HCT116 (cell line): ENCODE results near the gene DDX1. TPM values are rescaled to one million over a fixed set of nuclear protein-coding genes. Genes with fewer than 3 reads are reported as not detected.

Experiments
- ATAC-seq: fragments of 200-7000 bp; cut with Tn5 transposase; 2 replicates; pipeline ENCODE4 v1.9.1; 2020; ENCODE audit warnings: mild to moderate bottlenecking, moderate library complexity
- BruUV-seq: library from RNA; stranded (reverse); fragments of 400-500 nt; replicated peaks from 2 replicates; lab custom pipeline; 2021; lab: Mats Ljungman, UMichigan
- CTCF ChIA-PET: fragments of 300-600 bp; sonication (Branson Sonifier 250); formaldehyde crosslinking; loops from one replicate; lab custom pipeline; 2021; ENCODE audit warnings: antibody characterized with exemption; lab: Charles Lee
- POLR2A ChIA-PET: fragments of 300-600, 350-600 bp; sonication (Branson Sonifier 250); formaldehyde crosslinking; loops from one replicate; lab custom pipeline; 2021; ENCODE audit warnings: antibody characterized with exemption; lab: Charles Lee
- RAD21 ChIA-PET, 2 experiments: fragments of 300-600 bp; sonication (Branson Sonifier 250); formaldehyde crosslinking; loops; one replicate each; lab custom pipeline; 2023; ENCODE audit warnings: low total read pairs in 2 of 2; ENCODE audit not compliant: uncharacterized antibody in 2 of 2, unreplicated experiment in 2 of 2, low non-redundant PET in 1 of 2; lab: Charles Lee
- DNase-seq: peaks from one replicate; pipeline ENCODE4 v3.0.0-alpha.2; 2010; ENCODE audit warnings: low read depth, low spot score
- H2AFZ ChIP-seq: fragments of 200-600 bp; shearing (Covaris generic), sonication (generic); 2 replicates; pipeline ENCODE4 v1.6.1; 2017; ENCODE audit warnings: low read depth, mixed run types, mixed read lengths, antibody characterized with exemption, low read length; ENCODE audit not compliant: poor library complexity, severe bottlenecking
- H3K27ac ChIP-seq: 2 replicates; pipeline ENCODE4 v1.5.1; 2012; ENCODE audit warnings: low read depth, low read length
- H3K27me3 ChIP-seq: fragments of 200-600 bp; sonication (generic); 2 replicates; pipeline ENCODE4 v1.6.1; 2016; ENCODE audit warnings: mixed run types, low read length, mixed read lengths; ENCODE audit not compliant: insufficient read depth
- H3K36me3 ChIP-seq, 2 experiments: fragments of 200-500 bp in 1 of 2; fragments of 200-600 bp in 1 of 2; sonication (Bioruptor generic) in 1 of 2; sonication (generic) in 1 of 2; 2 replicates each; pipeline versions ENCODE4 v1.5.1 to v1.6.1; 2014 to 2016; ENCODE audit warnings: low read length in 2 of 2, inconsistent platforms in 1 of 2, mixed read lengths in 1 of 2, mixed run types in 1 of 2; ENCODE audit not compliant: insufficient read depth in 2 of 2, control insufficient read depth in 1 of 2
- H3K4me1 ChIP-seq, 2 experiments: fragments of 200-600 bp in 1 of 2; sonication (generic) in 1 of 2; 2 replicates each; pipeline versions ENCODE4 v1.5.1 to v1.6.1; 2012 to 2017; ENCODE audit warnings: low read length in 2 of 2, inconsistent platforms in 1 of 2, mild to moderate bottlenecking in 1 of 2, mixed read lengths in 1 of 2, mixed run types in 1 of 2, moderate library complexity in 1 of 2; ENCODE audit not compliant: insufficient read depth in 2 of 2, control insufficient read depth in 1 of 2
- H3K4me2 ChIP-seq: fragments of 200-600 bp; sonication (generic); 2 replicates; pipeline ENCODE4 v1.6.1; 2017; ENCODE audit warnings: mixed run types, low read length, mixed read lengths
- H3K4me3 ChIP-seq, 2 experiments: fragments of 200-600 bp in 1 of 2; sonication (generic) in 1 of 2; replicated peaks in 1 of 2; 2 replicates each; pipeline ENCODE4 v1.5.1; 2011 to 2016; ENCODE audit warnings: low read length in 2 of 2, control low read depth in 1 of 2, low read depth in 1 of 2, mild to moderate bottlenecking in 1 of 2, mixed read lengths in 1 of 2, mixed run types in 1 of 2
- H3K79me2 ChIP-seq: fragments of 200-600 bp; sonication (generic); 2 replicates; pipeline ENCODE4 v1.6.1; 2017; ENCODE audit warnings: mild to moderate bottlenecking, mixed run types, low read length, moderate library complexity, mixed read lengths; ENCODE audit not compliant: insufficient read depth
- H3K9ac ChIP-seq: fragments of 200-600 bp; sonication (generic); 2 replicates; pipeline ENCODE4 v1.6.1; 2016; ENCODE audit warnings: low read length, mixed read lengths
- H3K9me2 ChIP-seq: fragments of 200-600 bp; sonication (generic), shearing (Covaris generic); 2 replicates; pipeline ENCODE4 v1.6.1; 2017; ENCODE audit warnings: mixed run types, mild to moderate bottlenecking, moderate library complexity; ENCODE audit not compliant: insufficient read depth
- H3K9me3 ChIP-seq, 2 experiments: fragments of 200-500 bp in 1 of 2; fragments of 200-600 bp in 1 of 2; sonication (Bioruptor generic) in 1 of 2; sonication (generic) in 1 of 2; 2 replicates each; pipeline ENCODE4 v1.6.1; 2014 to 2017; ENCODE audit warnings: low read length in 2 of 2, mixed read lengths in 2 of 2, inconsistent platforms in 1 of 2, low read depth in 1 of 2, mild to moderate bottlenecking in 1 of 2, mixed run types in 1 of 2, moderate library complexity in 1 of 2; ENCODE audit not compliant: control insufficient read depth in 1 of 2, insufficient read depth in 1 of 2
- H4K20me1 ChIP-seq: fragments of 200-600 bp; sonication (generic), shearing (Covaris generic); 2 replicates; pipeline ENCODE4 v1.6.1; 2017; ENCODE audit warnings: mixed run types, mild to moderate bottlenecking, moderate library complexity; ENCODE audit not compliant: insufficient read depth
- CBX3 ChIP-seq: IDR thresholded peaks from 2 replicates; pipeline ENCODE4 v1.6.1; 2012; ENCODE audit warnings: low read depth
- JUND ChIP-seq: IDR thresholded peaks from 2 replicates; pipeline ENCODE4 v1.6.1; 2012
- REST ChIP-seq: IDR thresholded peaks from 2 replicates; pipeline ENCODE4 v1.6.1; 2012; ENCODE audit warnings: low read depth
- YY1 ChIP-seq: IDR thresholded peaks from 2 replicates; pipeline ENCODE4 v1.6.1; 2011; ENCODE audit warnings: low read length, low read depth, moderate library complexity, mild to moderate bottlenecking; ENCODE audit not compliant: insufficient replicate concordance; ENCODE audit errors: extremely low read depth
- ZFX ChIP-seq: fragments of 450-650 bp; IDR thresholded peaks from 2 replicates; pipeline ENCODE4 v1.6.1; 2017
- intact Hi-C: fragments of 100-400 bp; cut with micrococcal nuclease; formaldehyde crosslinking; loops from 2 replicates; pipeline ENCODE4 v1.10.0; 2022
- total RNA-seq: library from RNA; stranded (reverse); gene quantifications from one replicate; pipeline ENCODE4 v1.2.1, GENCODE V29; 2021; ENCODE audit not compliant: unreplicated experiment
- TF ChIP-seq, protein P1 (sequence below): IDR thresholded peaks from 2 replicates; pipeline ENCODE4 v1.6.1; 2011; ENCODE audit warnings: mild to moderate bottlenecking, low read length, moderate library complexity; ENCODE audit not compliant: insufficient replicate concordance; ENCODE audit errors: extremely low read depth
- TF ChIP-seq, protein P2 (sequence below), 3 experiments: fragments of 200-600 bp in 1 of 3; sonication (generic) in 1 of 3; IDR thresholded peaks in 2 of 3; conservative IDR thresholded peaks in 1 of 3; 2 replicates each; pipeline ENCODE4 v1.5.1; 2012 to 2017; ENCODE audit warnings: low read depth in 2 of 3, low read length in 2 of 3, antibody characterized with exemption in 1 of 3, borderline replicate concordance in 1 of 3, control low read depth in 1 of 3, mild to moderate bottlenecking in 1 of 3, mixed read lengths in 1 of 3, mixed run types in 1 of 3, moderate library complexity in 1 of 3; ENCODE audit not compliant: insufficient read depth in 1 of 3

The DDX1 gene
- total RNA-seq, 1 experiment from 2014 or later, result 117 TPM

DNA sequence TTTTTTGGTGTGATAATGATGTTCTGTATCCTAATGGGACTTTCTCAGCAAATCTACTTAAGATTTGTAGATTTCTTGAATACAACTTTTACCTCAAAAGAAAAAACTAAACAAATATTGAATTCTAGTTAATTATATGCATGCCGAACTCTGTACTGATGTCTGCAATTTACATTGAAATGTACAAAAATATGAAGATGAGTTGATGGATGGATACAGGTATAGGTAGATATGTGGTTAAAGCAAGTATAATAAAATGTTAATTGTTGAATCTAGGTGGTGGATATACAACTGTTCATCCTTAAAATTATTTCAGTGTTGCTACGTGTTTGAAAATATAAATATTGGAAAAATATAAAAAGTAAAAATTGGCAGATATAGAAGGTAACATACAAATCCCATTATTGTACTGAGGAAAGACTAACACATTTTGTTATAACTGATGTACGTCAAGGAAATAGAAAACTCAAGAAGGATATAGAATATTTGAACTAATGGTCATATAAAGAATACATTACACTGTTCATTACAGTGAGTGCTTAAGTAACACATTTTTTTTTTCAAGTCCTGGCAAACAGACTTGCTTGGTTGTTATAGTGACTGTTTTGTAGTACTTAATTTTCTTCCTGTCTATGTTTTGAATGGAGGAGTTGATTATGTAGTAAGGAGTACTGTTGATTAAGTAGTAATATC lies 33.8 kb downstream of the DDX1 start (continued):
- no peak for TF ChIP-seq REST

GRCh38 chr2:15626126-15626525 lies 34.5 kb downstream of the DDX1 start:
- CTCF ChIA-PET, result no interaction called here
- TF ChIP-seq JUND, result no peak
- TF ChIP-seq, protein P1, sequence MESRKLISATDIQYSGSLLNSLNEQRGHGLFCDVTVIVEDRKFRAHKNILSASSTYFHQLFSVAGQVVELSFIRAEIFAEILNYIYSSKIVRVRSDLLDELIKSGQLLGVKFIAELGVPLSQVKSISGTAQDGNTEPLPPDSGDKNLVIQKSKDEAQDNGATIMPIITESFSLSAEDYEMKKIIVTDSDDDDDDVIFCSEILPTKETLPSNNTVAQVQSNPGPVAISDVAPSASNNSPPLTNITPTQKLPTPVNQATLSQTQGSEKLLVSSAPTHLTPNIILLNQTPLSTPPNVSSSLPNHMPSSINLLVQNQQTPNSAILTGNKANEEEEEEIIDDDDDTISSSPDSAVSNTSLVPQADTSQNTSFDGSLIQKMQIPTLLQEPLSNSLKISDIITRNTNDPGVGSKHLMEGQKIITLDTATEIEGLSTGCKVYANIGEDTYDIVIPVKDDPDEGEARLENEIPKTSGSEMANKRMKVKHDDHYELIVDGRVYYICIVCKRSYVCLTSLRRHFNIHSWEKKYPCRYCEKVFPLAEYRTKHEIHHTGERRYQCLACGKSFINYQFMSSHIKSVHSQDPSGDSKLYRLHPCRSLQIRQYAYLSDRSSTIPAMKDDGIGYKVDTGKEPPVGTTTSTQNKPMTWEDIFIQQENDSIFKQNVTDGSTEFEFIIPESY, result no peak
- TF ChIP-seq, protein P2, sequence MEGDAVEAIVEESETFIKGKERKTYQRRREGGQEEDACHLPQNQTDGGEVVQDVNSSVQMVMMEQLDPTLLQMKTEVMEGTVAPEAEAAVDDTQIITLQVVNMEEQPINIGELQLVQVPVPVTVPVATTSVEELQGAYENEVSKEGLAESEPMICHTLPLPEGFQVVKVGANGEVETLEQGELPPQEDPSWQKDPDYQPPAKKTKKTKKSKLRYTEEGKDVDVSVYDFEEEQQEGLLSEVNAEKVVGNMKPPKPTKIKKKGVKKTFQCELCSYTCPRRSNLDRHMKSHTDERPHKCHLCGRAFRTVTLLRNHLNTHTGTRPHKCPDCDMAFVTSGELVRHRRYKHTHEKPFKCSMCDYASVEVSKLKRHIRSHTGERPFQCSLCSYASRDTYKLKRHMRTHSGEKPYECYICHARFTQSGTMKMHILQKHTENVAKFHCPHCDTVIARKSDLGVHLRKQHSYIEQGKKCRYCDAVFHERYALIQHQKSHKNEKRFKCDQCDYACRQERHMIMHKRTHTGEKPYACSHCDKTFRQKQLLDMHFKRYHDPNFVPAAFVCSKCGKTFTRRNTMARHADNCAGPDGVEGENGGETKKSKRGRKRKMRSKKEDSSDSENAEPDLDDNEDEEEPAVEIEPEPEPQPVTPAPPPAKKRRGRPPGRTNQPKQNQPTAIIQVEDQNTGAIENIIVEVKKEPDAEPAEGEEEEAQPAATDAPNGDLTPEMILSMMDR (IDR thresholded peaks at IDR 0.05 in 2 of 3, conservative IDR thresholded peaks at IDR 0.05 in 1 of 3; ENCODE audit: borderline replicate concordance in 1 of 3, insufficient read depth in 1 of 3, low read depth in 2 of 3, low read length in 2 of 3), result no peak
- TF ChIP-seq ZFX, result no peak
- TF ChIP-seq YY1, result no peak
- TF ChIP-seq CBX3, result no peak
- no peak for TF ChIP-seq REST
- TF ChIP-seq, all 23 proteins: peak for 0
- ChIA-PET POLR2A (no interaction called here), RAD21 (no interaction called here)
- no peaks in the 10 kb centered on the region; the same call in 1 of the 2 replicates for H3K79me2 ChIP-seq
- H3K9me2 ChIP-seq, result no peaks in the 10 kb centered on the region
- no peak overlapping the region for H3K4me3 ChIP-seq
- H3K9me3 ChIP-seq, result no peaks in the 10 kb centered on the region
- no peaks in the 10 kb centered on the region for H3K4me1 ChIP-seq
- no peak overlapping the region for H3K4me2 ChIP-seq
- H2AFZ ChIP-seq, result no peak overlapping the region
- ATAC-seq (no peak), DNase-seq (no peak)
- BruUV-seq, result no TSS peak
- H3K9ac ChIP-seq, result no peak overlapping the region
- H4K20me1 ChIP-seq, result no peaks in the 10 kb centered on the region
- intact Hi-C loops, result no loop called here
- no peak overlapping the region for H3K27ac ChIP-seq
- no peaks in the 10 kb centered on the region for H3K27me3 ChIP-seq
- peaks cover 53 to 55% of the 10 kb centered on the region in 2 experiments for H3K36me3 ChIP-seq
